Measurements from ENCODE around the gene MAGED1. TPM values are rescaled to one million over a fixed set of nuclear protein-coding genes. Genes with fewer than 3 reads are reported as not detected.

Gene MAGED1, protein sequence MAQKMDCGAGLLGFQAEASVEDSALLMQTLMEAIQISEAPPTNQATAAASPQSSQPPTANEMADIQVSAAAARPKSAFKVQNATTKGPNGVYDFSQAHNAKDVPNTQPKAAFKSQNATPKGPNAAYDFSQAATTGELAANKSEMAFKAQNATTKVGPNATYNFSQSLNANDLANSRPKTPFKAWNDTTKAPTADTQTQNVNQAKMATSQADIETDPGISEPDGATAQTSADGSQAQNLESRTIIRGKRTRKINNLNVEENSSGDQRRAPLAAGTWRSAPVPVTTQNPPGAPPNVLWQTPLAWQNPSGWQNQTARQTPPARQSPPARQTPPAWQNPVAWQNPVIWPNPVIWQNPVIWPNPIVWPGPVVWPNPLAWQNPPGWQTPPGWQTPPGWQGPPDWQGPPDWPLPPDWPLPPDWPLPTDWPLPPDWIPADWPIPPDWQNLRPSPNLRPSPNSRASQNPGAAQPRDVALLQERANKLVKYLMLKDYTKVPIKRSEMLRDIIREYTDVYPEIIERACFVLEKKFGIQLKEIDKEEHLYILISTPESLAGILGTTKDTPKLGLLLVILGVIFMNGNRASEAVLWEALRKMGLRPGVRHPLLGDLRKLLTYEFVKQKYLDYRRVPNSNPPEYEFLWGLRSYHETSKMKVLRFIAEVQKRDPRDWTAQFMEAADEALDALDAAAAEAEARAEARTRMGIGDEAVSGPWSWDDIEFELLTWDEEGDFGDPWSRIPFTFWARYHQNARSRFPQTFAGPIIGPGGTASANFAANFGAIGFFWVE
- total RNA-seq: 10 to 100 TPM; 18.5 to 48.7 (median 29.3) TPM

GRCh38 chrX:51892921-51893745 is at the start of gene MAGED1:
Gene MAGED1, plus strand, starts transcription at chrX:51893623. Its CDS starts 682 bp downstream, at chrX:51894305.
- 2 to 42% methylated on average over 18 to 33 of the region's 35 CpGs for whole genome bisulfite sequencing, 2 donors
- peaks cover 0 to 26% (median 3%) of the 10 kb centered on the region in 3 donors for H3K4me1 ChIP-seq
- peak within 1 kb of the TSS; percentile 40 to 65 (median 61) for H3K4me3 ChIP-seq
- intact Hi-C loops (cut with DNase I): no loop called here
- no peaks in the 10 kb centered on the region for H3K27me3 ChIP-seq
- TF ChIP-seq, protein P1, sequence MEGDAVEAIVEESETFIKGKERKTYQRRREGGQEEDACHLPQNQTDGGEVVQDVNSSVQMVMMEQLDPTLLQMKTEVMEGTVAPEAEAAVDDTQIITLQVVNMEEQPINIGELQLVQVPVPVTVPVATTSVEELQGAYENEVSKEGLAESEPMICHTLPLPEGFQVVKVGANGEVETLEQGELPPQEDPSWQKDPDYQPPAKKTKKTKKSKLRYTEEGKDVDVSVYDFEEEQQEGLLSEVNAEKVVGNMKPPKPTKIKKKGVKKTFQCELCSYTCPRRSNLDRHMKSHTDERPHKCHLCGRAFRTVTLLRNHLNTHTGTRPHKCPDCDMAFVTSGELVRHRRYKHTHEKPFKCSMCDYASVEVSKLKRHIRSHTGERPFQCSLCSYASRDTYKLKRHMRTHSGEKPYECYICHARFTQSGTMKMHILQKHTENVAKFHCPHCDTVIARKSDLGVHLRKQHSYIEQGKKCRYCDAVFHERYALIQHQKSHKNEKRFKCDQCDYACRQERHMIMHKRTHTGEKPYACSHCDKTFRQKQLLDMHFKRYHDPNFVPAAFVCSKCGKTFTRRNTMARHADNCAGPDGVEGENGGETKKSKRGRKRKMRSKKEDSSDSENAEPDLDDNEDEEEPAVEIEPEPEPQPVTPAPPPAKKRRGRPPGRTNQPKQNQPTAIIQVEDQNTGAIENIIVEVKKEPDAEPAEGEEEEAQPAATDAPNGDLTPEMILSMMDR (IDR thresholded peaks at IDR 0.05): no peak
- peak in 2 of 4 donors; percentile 34 to 67 for TF ChIP-seq POLR2A (IDR thresholded peaks at IDR 0.05)
- DNase-seq: peak; percentile 21
- H3K9me3 ChIP-seq: no peaks in the 10 kb centered on the region
- H3K27ac ChIP-seq: peak within 1 kb of the TSS; percentile 56 to 83 (median 80)
- peaks cover 0 to 19% (median 0%) of the 10 kb centered on the region in 3 donors for H3K36me3 ChIP-seq

GRCh38 chrX:51847463-51847862 is 46.0 kb upstream of the MAGED1 start:
- Histone ChIP-seq H3K9me3 (no peaks in the 10 kb centered on the region), H3K36me3 (no peaks in the 10 kb centered on the region), H3K4me1 (no peaks in the 10 kb centered on the region), H3K27me3 (no peaks in the 10 kb centered on the region), H3K27ac (no peak overlapping the region), H3K4me3 (no peak overlapping the region)
- intact Hi-C loops (cut with DNase I): no loop called here
- no peak for DNase-seq
- WGBS, 2 donors: 53 to 76% methylated on average over 3 of the region's 3 CpGs
- TF ChIP-seq, protein P1 (IDR thresholded peaks at IDR 0.05): no peak
- TF ChIP-seq POLR2A (IDR thresholded peaks at IDR 0.05): no peak

DNA sequence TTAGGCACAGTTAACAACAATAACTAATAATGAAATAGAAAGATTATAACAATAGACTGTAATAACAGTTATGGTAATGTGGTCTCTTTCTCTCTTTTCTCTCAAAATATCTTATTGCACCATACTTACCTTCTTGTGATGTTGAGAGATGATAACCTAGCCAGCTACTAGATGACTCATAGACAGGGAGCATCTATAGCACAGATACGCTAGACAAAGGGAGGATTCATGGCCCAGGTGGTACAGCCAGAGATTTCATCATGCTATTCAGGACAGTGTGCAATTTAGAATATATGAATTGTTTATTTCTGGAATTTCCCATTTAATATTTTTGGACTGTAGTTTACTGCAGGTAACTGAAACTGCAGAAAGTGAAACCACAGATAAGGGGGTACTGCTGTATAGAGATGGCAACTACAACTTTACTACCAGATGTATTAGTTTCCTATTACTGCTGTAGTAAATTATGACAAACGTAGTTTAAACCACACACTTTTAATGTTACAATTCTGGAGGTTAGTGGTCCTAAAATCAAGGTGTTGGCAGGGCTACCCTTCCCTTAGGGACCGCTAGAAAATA is 41.8 kb upstream of the MAGED1 start:
- 48 to 56% methylated on average over 3 of the region's 3 CpGs for WGBS, 2 donors
- Histone ChIP-seq H3K36me3 (no peaks in the 10 kb centered on the region), H3K27me3 (no peaks in the 10 kb centered on the region), H3K27ac (no peak overlapping the region), H3K4me3 (no peak overlapping the region), H3K9me3 (peaks cover 0 to under 1% (median 0%) of the 10 kb centered on the region in 3 donors), H3K4me1 (no peaks in the 10 kb centered on the region)
- DNase-seq: no peak
- intact Hi-C loops (cut with DNase I): no loop called here
- TF ChIP-seq POLR2A (IDR thresholded peaks at IDR 0.05): no peak
- TF ChIP-seq, protein P1 (IDR thresholded peaks at IDR 0.05): no peak

GRCh38 chrX:51852096-51852495 is 41.3 kb upstream of the MAGED1 start:
- WGBS, 2 donors: 36 to 83% methylated on average over 1 of the region's 1 CpG
- no peaks in the 10 kb centered on the region for H3K36me3 ChIP-seq
- no peaks in the 10 kb centered on the region for H3K27me3 ChIP-seq
- H3K27ac ChIP-seq: no peak overlapping the region
- DNase-seq: no peak
- no peaks in the 10 kb centered on the region for H3K4me1 ChIP-seq
- no peak for TF ChIP-seq POLR2A (IDR thresholded peaks at IDR 0.05)
- TF ChIP-seq, protein P1 (IDR thresholded peaks at IDR 0.05): no peak
- no peak overlapping the region for H3K4me3 ChIP-seq
- intact Hi-C loops (cut with DNase I): no loop called here
- H3K9me3 ChIP-seq: peaks cover 0 to 6% (median 3%) of the 10 kb centered on the region in 3 donors
